Endometrial microvascular endothelial cells (primary cell): Measurements from ENCODE around the gene PRM1. TPM values are rescaled to one million over a fixed set of nuclear protein-coding genes. Genes with fewer than 3 reads are reported as not detected.

Source experiments
- in situ Hi-C: cut with HindIII; loops from 2 replicates; pipeline ENCODE4 v1.10.0; 2017; ENCODE audit warnings: low sequenced_read_pairs, low pct_unique_long_range_greater_than_20kb; ENCODE audit errors: inconsistent ontology term
- total RNA-seq: library from RNA; depleted of rRNA; stranded (reverse); fragments of >200 nt; gene quantifications from one replicate; pipeline ENCODE4 v1.2.3, GENCODE V29; 2015; ENCODE audit errors: inconsistent ontology term

Gene PRM1
- total RNA-seq, 1 donor from 2014 or later, result not detected

DNA sequence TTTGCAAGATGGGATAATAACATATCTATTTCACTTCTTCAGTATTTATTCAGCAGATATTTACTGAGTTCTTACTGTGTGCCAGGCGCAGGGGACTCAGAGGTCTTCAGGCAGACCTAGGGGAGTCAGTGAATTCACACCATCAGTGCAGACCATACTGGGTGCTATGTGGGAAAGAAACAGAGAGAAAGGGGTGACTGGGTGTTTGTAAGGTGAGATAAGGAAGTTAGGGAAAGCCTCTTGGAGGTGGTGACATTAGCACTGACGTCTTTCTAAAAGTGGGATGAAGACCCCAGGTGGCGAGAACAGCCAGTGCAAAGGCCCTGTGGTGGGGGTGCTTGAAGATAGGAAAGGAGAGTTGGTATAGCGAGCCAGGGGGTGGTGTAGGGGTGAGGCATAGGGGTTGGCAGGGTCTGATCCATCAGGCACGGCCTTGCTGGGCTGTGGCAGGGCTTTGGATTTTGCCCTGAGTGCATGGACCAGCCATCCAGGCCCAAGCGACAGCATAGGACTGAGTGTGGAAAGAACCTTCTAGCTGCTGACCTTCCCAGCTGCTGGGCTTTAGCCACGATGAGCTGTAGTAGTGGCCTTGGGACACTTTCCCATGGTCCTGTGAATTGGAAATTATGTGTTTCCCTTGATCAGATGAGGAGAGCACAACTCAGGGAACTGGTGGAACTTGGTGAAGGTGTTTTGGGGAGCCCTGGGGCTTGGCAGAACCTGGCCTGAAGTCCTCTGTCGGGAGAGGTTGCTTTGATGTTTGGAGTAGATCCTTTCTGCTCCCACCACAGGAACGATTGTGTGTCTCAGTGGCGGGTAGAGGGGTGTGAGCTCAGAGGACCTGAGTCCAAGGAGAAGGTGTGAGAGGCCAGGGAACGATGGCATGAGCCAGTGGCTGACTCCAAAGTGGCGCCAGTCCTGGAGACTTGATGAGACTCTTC is 21.2 kb downstream of the PRM1 start:
- in situ Hi-C loops, result loop anchor here (25.0 kb wide), 1 partner anchor 102 kb away; no protein-coding TSS in a partner anchor

DNA sequence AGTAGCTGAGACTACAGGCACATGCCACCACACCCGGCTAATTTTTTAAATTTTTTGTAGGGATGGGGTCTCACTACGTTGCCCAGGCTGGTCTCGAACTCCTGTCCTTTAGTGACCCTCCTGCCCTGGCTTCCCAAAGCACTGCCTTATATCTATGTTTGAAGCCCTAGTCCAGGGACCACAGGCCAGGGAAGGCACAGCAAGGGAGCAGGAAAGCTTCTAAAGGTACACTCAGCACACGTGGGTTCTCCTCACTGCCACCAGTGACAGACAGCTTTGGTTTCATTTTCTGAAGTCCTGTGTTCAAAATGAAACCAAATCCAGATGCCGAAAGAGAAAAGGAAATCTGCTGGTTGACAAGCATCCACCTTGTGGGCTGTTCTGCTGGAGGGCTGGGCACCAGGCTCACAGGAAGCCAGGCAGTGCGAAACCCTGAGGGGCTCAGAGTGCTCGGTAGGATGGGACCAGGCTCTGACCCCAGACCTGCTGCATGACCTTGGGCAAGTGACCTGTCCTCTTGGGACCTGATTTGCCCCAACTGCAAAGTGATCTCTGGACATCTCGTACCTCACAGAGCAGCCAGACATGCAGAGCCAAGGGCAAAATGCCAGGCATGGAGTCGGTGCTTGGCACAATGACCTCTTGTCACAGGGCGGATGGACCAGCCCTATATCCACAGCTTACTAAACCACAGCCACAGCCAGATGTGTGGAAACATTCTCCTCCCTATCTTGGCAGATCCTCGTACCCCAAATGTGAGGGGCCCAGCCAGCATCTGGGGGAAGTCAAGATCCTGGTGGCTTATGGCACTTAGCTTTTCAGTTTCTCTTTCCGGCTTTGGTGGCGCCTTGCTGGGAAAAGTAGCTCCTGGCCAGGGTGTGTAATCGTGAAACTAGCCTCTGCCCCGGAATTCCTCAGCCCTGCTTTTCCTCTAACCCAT is 22.3 kb downstream of the PRM1 start:
- in situ Hi-C loops, result loop anchor here (25.0 kb wide), 1 partner anchor 103 kb away; no protein-coding TSS in a partner anchor

DNA sequence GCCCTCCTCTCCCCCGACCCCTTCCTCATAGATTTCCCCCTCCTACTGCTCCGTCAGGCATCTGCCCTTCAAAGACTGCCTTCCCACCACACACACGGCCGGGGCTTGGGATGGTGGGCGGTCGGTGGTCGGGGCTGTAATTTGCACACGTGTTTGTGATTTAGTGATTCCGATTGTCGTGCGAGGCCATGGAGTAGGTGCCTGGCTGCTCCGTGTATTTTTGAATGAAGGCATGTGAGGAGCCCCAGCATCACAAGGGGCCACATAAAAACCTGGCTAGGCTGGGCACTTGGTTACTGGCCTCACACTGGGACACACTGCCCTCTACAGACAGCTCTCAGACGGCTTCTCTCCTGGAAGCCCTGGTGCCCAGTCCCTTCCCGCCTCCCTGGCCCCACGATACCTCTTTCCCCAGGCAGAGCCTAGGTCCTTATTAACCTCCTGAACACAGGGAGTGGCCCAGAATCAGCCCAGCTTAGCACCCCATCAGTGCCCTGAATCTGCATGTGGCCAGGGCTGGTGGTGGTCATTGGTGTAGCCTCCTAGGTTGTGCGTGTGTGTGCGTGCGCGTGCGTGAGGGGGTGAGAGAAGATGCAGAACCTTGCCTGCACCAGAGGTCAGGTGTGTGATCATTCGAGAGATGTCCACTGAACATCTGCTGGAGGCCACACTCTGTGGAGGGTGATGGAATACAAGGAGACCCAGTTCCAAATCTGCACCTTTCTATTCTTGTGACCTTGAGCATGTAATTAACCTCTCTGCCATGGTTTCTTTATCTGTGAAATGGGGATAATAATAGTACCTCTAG is 23.8 kb downstream of the PRM1 start:
- in situ Hi-C loops, result loop anchor here (25.0 kb wide), 1 partner anchor 105 kb away; no protein-coding TSS in a partner anchor

DNA sequence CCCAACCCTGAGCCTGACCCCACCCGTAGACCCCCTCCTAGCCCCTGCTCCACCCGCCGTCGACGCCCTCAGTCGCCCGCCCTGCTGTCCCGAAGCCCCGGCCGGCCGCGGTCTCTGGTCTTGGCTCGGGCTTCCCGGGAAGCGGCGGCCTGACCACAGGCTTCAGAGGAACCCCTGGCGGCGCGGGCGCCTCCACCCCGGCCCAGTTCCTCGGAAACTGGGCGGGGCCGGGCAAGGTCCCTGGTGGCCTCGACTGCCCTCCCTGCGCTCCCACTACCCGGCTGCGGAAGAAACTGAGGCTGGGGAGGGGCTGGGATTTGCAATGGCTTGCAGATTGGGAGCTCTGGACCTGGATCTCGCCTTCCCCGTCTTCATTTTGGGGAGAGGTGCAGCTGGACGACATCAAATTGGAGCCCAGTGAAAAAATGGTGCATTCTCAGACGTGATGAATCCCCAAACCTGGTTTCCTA is 24.4 kb downstream of the PRM1 start:
- in situ Hi-C loops, result loop anchor here (25.0 kb wide), 1 partner anchor 106 kb away; no protein-coding TSS in a partner anchor

DNA sequence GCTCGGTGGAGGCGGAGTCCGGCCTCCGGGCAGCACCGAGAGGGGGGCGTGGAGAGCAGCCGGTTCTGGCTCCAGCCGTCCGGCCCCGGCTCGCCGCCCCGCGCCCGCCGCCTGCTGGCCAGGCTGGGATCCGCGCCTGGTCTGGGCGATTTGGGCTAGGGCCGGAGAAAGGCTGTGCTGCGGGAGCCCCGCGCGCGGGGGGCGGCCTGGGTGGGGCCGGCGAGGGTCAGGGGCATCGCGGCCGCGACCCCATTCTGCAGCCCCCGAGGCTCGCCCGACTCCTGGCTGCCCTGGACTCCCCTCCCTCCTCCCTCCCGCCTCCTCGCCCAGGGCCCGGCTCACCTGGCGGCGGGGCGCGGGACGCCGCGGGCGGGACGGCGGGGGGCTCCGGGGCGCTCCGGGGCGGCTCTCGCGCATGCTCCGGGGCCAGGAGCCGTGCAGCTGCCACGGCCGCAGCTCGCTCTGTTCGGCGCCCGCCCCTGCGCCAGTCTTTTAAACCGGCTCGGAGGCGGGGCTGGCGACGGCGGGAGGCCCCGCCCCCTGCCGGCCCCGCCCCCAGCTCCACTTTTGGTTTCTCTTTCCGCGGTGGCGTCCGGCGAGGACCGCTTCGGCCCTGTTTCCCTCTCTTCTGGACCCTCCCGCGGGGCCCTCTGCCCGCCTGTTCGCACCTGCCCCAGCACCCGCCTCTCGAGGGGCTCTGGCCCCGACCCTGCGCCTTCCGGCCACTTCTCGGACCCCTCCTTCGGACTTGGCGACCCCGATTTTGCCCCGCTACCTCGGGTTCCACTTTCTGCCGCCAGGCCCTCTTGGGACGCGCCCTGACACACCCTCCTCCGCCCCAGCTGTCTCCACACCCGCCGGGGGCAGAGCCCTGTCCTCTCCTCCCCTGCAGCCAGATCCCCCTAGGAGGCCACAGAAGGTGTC is 25.1 kb downstream of the PRM1 start, which contains the start of gene SOCS1:
Gene SOCS1 (minus strand): TSS at position 468 of the 924 bp plus-strand sequence. CDS start 726 bp downstream, outside the sequence.
- in situ Hi-C loops, result loop anchor here (25.0 kb wide), 1 partner anchor 106 kb away; no protein-coding TSS in a partner anchor

DNA sequence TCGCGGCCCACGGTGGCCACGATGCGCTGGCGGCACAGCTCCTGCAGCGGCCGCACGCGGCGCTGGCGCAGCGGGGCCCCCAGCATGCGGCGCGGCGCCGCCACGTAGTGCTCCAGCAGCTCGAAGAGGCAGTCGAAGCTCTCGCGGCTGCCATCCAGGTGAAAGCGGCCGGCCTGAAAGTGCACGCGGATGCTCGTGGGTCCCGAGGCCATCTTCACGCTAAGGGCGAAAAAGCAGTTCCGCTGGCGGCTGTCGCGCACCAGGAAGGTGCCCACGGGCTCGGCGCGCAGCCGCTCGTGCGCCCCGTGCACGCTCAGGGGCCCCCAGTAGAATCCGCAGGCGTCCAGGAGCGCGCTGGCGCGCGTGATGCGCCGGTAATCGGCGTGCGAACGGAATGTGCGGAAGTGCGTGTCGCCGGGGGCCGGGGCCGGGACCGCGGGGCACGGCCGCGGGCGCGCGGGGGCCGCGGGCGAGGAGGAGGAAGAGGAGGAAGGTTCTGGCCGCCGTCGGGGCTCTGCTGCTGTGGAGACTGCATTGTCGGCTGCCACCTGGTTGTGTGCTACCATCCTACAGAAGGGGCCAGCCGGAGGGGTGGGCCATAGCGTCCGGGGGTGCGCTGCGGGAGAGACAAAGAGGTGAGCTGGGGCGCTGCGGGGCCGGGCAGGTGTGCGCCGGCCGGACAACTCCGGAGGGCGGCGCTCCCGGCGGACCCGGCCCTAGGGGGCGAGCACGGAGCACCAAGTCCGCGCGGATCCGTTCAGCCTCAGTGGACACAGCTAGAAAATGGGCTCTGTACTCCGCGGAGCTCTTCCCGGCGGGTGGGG is 26.0 kb downstream of the PRM1 start:
- in situ Hi-C loops, result loop anchor here (25.0 kb wide), 1 partner anchor 107 kb away; no protein-coding TSS in a partner anchor

DNA sequence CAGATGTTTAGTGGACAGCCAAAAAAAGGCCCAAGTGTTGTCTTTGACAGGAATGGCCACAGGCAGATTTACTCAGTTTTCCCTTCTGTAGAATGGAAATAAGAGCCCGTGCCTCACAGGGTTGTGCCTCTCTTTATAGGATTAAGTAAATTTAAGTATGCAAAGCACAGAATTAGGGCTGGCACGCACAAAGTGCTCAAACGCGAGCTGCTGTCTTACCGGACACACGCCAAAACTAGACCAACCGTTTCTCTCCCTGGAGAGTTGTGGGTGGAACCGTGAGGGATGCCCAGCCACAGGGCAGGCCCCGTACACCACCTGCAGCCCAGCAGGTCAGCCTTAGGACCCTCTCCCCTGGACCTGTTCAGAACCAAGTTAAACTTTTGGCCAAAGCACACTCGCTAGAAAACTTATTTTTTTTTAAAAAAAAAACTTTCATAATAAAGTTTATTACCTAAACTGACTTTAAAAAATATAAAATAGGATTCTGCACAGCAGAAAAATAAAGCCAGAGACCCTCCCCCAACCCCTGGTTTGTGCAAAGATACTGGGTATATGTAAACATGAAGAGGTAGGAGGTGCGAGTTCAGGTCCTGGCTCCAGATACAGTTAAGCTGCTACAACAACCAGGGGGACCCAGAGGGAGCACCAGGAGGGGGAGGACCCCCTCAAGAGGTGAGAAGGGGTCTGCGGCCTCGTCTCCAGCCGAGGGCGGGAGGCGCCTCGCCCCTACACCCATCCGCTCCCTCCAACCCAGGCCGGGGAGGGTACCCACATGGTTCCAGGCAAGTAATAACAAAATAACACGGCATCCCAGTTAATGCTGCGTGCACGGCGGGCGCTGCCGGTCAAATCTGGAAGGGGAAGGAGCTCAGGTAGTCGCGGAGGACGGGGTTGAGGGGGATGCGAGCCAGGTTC is 26.9 kb downstream of the PRM1 start:
- in situ Hi-C loops, result loop anchor here (25.0 kb wide), 1 partner anchor 108 kb away; no protein-coding TSS in a partner anchor

DNA sequence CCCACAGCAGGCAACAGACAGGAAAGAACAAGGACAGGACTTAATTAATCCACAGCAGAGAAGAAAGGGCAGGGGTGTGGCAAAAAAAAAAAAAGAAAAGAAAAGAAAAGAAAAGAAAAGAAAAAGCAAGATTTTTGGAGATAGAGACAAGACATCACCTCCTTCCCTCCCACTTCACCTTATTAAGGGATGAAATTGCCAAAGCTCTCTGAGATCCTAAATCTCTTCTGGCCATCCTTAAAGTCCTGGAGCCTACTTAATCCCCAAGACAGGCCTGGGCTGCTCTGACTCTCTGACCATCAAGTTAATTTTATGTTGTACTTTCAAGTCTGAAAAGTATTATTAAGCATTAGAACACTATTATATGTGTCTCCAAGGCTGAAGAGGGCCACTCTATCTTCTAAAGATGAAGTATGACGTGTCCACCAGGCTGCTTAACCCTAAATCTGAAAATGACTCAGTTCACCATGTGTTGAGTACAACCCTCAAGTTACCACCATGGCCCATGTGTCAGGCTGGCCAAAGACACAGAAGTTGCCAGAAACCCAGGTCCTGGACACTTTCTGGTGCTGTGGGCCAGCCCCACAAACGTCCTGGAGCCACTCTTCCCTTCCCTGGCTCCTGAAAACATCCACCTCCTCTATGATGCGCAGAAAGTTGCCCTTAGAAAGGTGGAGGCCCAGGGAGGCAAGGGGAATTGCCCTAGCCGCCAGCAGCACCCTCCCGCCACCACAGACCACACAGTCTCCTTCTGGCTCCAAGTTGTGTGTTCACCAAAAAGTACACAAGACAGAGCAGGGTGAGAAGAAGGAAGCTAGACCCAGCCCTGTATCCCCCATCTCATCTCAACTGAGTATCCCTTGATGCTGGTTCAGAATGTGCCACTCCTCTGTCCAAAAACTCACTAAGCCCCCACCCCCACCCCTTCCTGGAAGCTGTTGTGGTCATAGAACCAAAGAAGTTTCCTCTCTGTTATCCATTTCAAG is 27.8 kb downstream of the PRM1 start:
- in situ Hi-C loops, result loop anchor here (25.0 kb wide), 1 partner anchor 109 kb away; no protein-coding TSS in a partner anchor

DNA sequence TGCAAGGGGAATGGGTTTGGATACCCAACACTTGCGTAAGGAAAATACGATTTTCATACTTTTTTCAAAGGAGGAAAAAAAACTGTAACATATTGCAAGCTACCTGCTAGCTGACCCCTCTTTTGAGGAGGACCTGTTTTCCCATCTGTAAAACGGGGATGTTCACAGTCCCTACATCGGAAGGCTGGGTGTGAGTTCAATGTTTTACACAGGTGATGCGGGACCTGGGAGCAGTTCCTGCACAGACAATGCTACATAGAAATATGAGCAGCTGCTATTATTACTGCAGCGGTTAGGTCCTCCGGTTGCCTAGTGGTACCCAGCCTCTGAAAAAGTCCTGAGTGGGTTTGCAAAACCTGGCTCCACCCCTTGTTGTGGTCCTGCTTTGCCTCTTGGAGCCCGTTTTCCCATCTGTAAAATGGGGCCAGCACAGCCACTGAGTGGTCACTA is 28.6 kb downstream of the PRM1 start:
- in situ Hi-C loops, result loop anchor here (25.0 kb wide), 1 partner anchor 110 kb away; no protein-coding TSS in a partner anchor

DNA sequence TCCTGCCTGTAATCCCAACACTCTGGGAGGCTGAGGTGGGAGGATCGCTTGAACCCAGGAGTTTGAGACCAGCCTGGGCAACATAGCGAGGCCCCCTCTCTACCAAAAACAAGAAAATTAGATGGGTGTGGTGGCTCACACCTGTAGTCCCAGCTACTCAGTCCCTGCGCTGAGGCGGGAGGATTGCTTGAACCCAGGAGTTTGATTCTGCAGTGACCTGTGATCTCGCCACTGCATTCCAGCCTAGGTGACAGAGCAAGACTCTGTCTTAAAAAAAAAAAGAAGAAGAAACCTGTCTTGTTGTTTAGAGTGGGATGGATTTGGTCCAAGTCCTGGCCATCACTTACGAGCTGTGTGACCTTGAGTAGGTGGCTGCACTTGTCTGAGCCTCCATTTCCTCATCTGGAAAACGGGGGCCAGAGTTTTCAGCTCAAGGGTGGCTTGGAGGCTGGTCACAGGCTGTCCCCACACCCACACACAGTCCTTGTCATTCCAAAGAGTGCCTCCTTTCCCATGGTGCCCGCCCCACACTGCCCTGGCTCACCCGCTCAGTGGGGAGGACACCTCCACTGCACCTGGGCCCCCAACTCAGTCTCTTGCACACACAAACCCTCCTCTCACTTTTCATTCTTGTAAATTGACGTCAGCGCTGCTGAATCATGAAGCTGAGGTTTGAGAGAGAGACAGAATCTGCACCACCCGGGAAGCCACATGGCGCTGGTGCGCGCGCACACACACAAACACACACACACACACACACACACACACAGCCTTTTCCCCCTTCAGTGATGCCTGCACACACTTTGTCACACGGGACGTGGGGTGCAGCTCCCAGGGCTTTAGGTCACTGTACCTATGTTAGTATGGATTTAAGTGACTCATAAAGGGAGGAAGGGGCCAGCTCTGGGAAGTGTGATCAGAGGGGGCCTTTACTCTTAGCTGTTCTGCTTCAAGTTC is 29.3 kb downstream of the PRM1 start:
- in situ Hi-C loops, result loop anchor here (25.0 kb wide), 1 partner anchor 110 kb away; no protein-coding TSS in a partner anchor

DNA sequence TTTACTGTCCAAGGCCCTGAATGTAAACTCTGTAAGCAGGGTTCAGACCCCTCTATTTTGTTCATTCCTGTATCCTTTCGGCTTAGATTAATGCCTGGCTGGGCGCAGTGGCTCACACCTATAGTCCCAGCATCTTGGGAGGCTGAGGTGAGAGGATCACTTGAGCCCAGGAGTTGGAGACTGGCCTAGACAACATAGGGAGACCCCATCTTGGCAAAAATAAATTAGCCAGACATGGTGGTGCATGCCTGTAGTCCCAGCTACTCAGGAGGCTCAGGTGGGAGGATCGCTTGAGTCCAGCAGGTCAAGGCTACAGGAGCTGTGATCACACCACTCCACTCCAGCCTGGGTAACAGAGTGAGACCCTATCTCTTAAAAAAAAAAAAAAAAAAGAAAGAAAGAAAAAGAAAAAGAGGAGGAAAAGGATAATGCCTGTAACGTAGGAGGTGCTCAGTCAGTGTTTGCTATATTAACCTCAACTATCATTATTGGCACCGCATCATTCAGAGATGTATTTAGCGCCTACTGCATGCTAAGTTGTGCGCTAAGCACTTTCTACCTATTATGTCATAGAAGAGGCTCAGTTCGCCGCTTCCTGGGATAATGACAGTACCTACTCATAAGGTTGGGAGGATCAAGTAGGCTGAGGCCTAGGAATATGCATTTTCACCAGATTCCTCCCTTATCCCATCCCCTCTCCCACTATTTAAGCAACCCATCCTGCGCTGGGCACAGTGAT is 30.2 kb downstream of the PRM1 start:
- in situ Hi-C loops, result loop anchor here (25.0 kb wide), 1 partner anchor 111 kb away; no protein-coding TSS in a partner anchor
